SK-N-SH (cell line): Measurements from ENCODE around the gene OTOP3. TPM values are rescaled to one million over a fixed set of nuclear protein-coding genes. Genes with fewer than 3 reads are reported as not detected.

Source experiments
- CTCF ChIA-PET: fragments of 300-600, 350-600 bp; formaldehyde crosslinking; extraction: SDS; loops from one replicate; lab custom pipeline; 2021; lab: Yijun Ruan, JAX
- POLR2A ChIA-PET: fragments of 350-600 bp; sonication (Branson Sonifier 250); formaldehyde crosslinking; extraction: SDS; loops from one replicate; lab custom pipeline; 2020; ENCODE audit warnings: antibody characterized with exemption, inconsistent platforms; lab: Yijun Ruan, JAX
- DNase-seq: peaks from one replicate; pipeline ENCODE4 v3.0.0; 2012
- H2AFZ ChIP-seq: fragments of 200-600 bp; sonication (generic); 2 replicates; pipeline ENCODE4 v1.8.1; 2016; ENCODE audit warnings: antibody characterized with exemption, mild to moderate bottlenecking, low read depth
- H3F3A ChIP-seq: fragments of 200-600 bp; sonication (generic); replicated peaks from 2 replicates; pipeline ENCODE3; 2016; ENCODE audit warnings: antibody characterized with exemption, mild to moderate bottlenecking; ENCODE audit not compliant: insufficient read depth
- H3K27ac ChIP-seq, 2 experiments: fragments of 200-500 bp in 1 of 2; fragments of 200-600 bp in 1 of 2; sonication (Bioruptor generic) in 1 of 2; sonication (generic), shearing (Covaris generic) in 1 of 2; 2 replicates each; pipeline versions ENCODE4 v1.5.1 to v1.6.1; 2014 to 2016; ENCODE audit warnings: low read depth in 2 of 2, inconsistent platforms in 1 of 2, low read length in 1 of 2, mild to moderate bottlenecking in 1 of 2, mixed read lengths in 1 of 2
- H3K27me3 ChIP-seq: fragments of 200-600 bp; sonication (generic), shearing (Covaris generic); 2 replicates; pipeline ENCODE4 v1.6.1; 2016; ENCODE audit warnings: mixed run types; ENCODE audit not compliant: insufficient read depth
- H3K36me3 ChIP-seq, 2 experiments: fragments of 200-500 bp in 1 of 2; fragments of 200-600 bp in 1 of 2; sonication (Bioruptor generic) in 1 of 2; sonication (generic) in 1 of 2; replicated peaks in 1 of 2; 2 replicates each; pipeline versions ENCODE3 to v1.5.1; 2014 to 2016; ENCODE audit warnings: low read length in 1 of 2, mild to moderate bottlenecking in 1 of 2; ENCODE audit not compliant: insufficient read depth in 2 of 2, control insufficient read depth in 1 of 2
- H3K4me1 ChIP-seq, 2 experiments: fragments of 200-500 bp in 1 of 2; fragments of 200-600 bp in 1 of 2; sonication (Bioruptor generic) in 1 of 2; sonication (generic), shearing (Covaris generic) in 1 of 2; 2 replicates each; pipeline versions ENCODE4 v1.5.1 to v1.6.1; 2014 to 2016; ENCODE audit warnings: low read depth in 1 of 2, low read length in 1 of 2, mixed run types in 1 of 2; ENCODE audit not compliant: insufficient read depth in 2 of 2, control insufficient read depth in 1 of 2
- H3K4me2 ChIP-seq: fragments of 200-600 bp; sonication (generic), shearing (Covaris generic); 2 replicates; pipeline ENCODE4 v1.6.1; 2017; ENCODE audit warnings: mixed run types
- H3K4me3 ChIP-seq, 2 experiments: fragments of 200-500 bp in 1 of 2; fragments of 200-600 bp in 1 of 2; sonication (Bioruptor generic) in 1 of 2; sonication (generic), shearing (Covaris generic) in 1 of 2; 2 replicates each; pipeline versions ENCODE4 v1.5.1 to v1.8.1; 2014 to 2016; ENCODE audit warnings: low read depth in 2 of 2, inconsistent platforms in 1 of 2, low read length in 1 of 2, mild to moderate bottlenecking in 1 of 2, mixed read lengths in 1 of 2, moderate library complexity in 1 of 2
- H3K79me2 ChIP-seq: fragments of 200-600 bp; sonication (generic); 2 replicates; pipeline ENCODE4 v1.8.1; 2017; ENCODE audit warnings: mild to moderate bottlenecking; ENCODE audit not compliant: insufficient read depth
- H3K9ac ChIP-seq: fragments of 200-600 bp; sonication (generic); 2 replicates; pipeline ENCODE4 v1.6.1; 2017; ENCODE audit warnings: mixed run types
- H3K9me2 ChIP-seq: fragments of 200-600 bp; sonication (generic); 2 replicates; pipeline ENCODE4 v1.6.1; 2017; ENCODE audit warnings: mixed run types
- H3K9me3 ChIP-seq: fragments of 200-600 bp; sonication (generic); 2 replicates; pipeline ENCODE4 v1.6.1; 2017; ENCODE audit warnings: mixed run types, mild to moderate bottlenecking, moderate library complexity
- H4K20me1 ChIP-seq: fragments of 200-600 bp; sonication (generic); 2 replicates; pipeline ENCODE4 v1.6.1; 2017; ENCODE audit warnings: mild to moderate bottlenecking, mixed run types; ENCODE audit not compliant: insufficient read depth
- EP300 ChIP-seq, 2 experiments: IDR thresholded peaks; 2 replicates each; pipeline versions ENCODE4 v1.4.0 to v1.6.1; 2012; ENCODE audit warnings: borderline replicate concordance in 1 of 2, low read depth in 1 of 2, low read length in 1 of 2
- FOXM1 ChIP-seq: IDR thresholded peaks from 2 replicates; pipeline ENCODE4 v1.4.0; 2012; ENCODE audit warnings: low read depth, mild to moderate bottlenecking
- GABPA ChIP-seq: IDR thresholded peaks from 2 replicates; pipeline ENCODE4 v1.4.0; 2012; ENCODE audit warnings: low read depth, mild to moderate bottlenecking
- GATA2 ChIP-seq: sonication (generic); formaldehyde crosslinking; IDR thresholded peaks from 2 replicates; pipeline ENCODE4 v1.5.0; 2020; ENCODE audit warnings: mild to moderate bottlenecking, missing genetic modification reagents
- JUND ChIP-seq: IDR thresholded peaks from 2 replicates; pipeline ENCODE4 v1.4.0; 2012
- POLR2AphosphoS5 ChIP-seq: IDR thresholded peaks from 2 replicates; pipeline ENCODE4 v1.6.1; 2012; ENCODE audit warnings: low read depth, low read length
- SIN3A ChIP-seq: IDR thresholded peaks from 2 replicates; pipeline ENCODE4 v1.6.1; 2012; ENCODE audit warnings: low read depth, mild to moderate bottlenecking, low read length, moderate library complexity, borderline replicate concordance
- TAF1 ChIP-seq: IDR thresholded peaks from 2 replicates; pipeline ENCODE4 v1.6.1; 2012; ENCODE audit warnings: low read depth, mild to moderate bottlenecking, low read length, moderate library complexity, borderline replicate concordance
- TCF12 ChIP-seq: IDR thresholded peaks from 2 replicates; pipeline ENCODE4 v1.4.0; 2012
- USF1 ChIP-seq: IDR thresholded peaks from 2 replicates; pipeline ENCODE4 v1.4.0; 2012; ENCODE audit warnings: low read depth, borderline replicate concordance
- USF2 ChIP-seq: fragments of 150-350 bp; IDR thresholded peaks from 2 replicates; pipeline ENCODE4 v1.6.1; 2017; ENCODE audit warnings: antibody characterized with exemption, low read length, low read depth, borderline replicate concordance
- WGBS: methylation state at CpG from one replicate; pipeline ENCODE4 v1.1.6; 2017; ENCODE audit warnings: low lambda C conversion rate; 5-methylcytosine and 5-hydroxymethylcytosine counted together
- polyA plus RNA-seq, 3 experiments: library from polyadenylated mRNA; depleted of rRNA; stranded (reverse); fragments of >200 nt; gene quantifications; 2 replicates each; pipeline ENCODE4 v1.2.3, GENCODE V29; 2012
- TF ChIP-seq, protein P1 (sequence below): IDR thresholded peaks from 2 replicates; pipeline ENCODE4 v1.4.0; 2012; ENCODE audit warnings: low read depth, borderline replicate concordance
- TF ChIP-seq, protein P2 (sequence below): IDR thresholded peaks from 2 replicates; pipeline ENCODE4 v1.4.0; 2012; ENCODE audit warnings: low read depth
- TF ChIP-seq, protein P3 (sequence below): fragments of 200-600 bp; sonication (generic); IDR thresholded peaks from 2 replicates; pipeline ENCODE4 v1.6.1; 2017; ENCODE audit warnings: antibody characterized with exemption, mild to moderate bottlenecking, moderate library complexity
- TF ChIP-seq, protein P4 (sequence below): fragments of 150-350 bp; IDR thresholded peaks from 2 replicates; pipeline ENCODE4 v1.6.1; 2016; ENCODE audit warnings: mild to moderate bottlenecking, low read depth, low read length

Gene OTOP3
- polyA plus RNA-seq, 1 of the 3 experiments (the other 2 are of a cell fraction) = not detected

GRCh38 chr17:74978240-74978639, 42.5 kb downstream of the OTOP3 start:
- Histone ChIP-seq H3K9ac (no peak overlapping the region), H3K4me2 (no peak overlapping the region), H3K9me2 (no peaks in the 10 kb centered on the region), H3K79me2 (peaks cover 3% of the 10 kb centered on the region; the same call in 1 of the 2 replicates), H3K4me3 (no peak overlapping the region), H3K27me3 (peaks cover 13% of the 10 kb centered on the region), H3K36me3 (no peaks in the 10 kb centered on the region), H2AFZ (no peak overlapping the region), H3F3A (peaks cover 11% of the 10 kb centered on the region), H3K9me3 (no peaks in the 10 kb centered on the region), H4K20me1 (no peaks in the 10 kb centered on the region), H3K4me1 (peaks cover 5 to 8% of the 10 kb centered on the region in 2 experiments; a peak in 2 of 4 replicates), H3K27ac (no peak overlapping the region)
- TF ChIP-seq FOXM1 (no peak), GABPA (no peak)
- TF ChIP-seq, protein P1, sequence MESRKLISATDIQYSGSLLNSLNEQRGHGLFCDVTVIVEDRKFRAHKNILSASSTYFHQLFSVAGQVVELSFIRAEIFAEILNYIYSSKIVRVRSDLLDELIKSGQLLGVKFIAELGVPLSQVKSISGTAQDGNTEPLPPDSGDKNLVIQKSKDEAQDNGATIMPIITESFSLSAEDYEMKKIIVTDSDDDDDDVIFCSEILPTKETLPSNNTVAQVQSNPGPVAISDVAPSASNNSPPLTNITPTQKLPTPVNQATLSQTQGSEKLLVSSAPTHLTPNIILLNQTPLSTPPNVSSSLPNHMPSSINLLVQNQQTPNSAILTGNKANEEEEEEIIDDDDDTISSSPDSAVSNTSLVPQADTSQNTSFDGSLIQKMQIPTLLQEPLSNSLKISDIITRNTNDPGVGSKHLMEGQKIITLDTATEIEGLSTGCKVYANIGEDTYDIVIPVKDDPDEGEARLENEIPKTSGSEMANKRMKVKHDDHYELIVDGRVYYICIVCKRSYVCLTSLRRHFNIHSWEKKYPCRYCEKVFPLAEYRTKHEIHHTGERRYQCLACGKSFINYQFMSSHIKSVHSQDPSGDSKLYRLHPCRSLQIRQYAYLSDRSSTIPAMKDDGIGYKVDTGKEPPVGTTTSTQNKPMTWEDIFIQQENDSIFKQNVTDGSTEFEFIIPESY = no peak
- 77% methylated on average over 3 of the region's 3 CpGs for WGBS
- ChIA-PET CTCF (interaction anchor here (0.6 to 12.5 kb wide), 5 partner anchors 9 to 192 kb away, joined by 3 to 219 read pairs (median 3); partner anchors contain the start of gene CDR2L), POLR2A (no interaction called here)
- no peak for DNase-seq

DNA sequence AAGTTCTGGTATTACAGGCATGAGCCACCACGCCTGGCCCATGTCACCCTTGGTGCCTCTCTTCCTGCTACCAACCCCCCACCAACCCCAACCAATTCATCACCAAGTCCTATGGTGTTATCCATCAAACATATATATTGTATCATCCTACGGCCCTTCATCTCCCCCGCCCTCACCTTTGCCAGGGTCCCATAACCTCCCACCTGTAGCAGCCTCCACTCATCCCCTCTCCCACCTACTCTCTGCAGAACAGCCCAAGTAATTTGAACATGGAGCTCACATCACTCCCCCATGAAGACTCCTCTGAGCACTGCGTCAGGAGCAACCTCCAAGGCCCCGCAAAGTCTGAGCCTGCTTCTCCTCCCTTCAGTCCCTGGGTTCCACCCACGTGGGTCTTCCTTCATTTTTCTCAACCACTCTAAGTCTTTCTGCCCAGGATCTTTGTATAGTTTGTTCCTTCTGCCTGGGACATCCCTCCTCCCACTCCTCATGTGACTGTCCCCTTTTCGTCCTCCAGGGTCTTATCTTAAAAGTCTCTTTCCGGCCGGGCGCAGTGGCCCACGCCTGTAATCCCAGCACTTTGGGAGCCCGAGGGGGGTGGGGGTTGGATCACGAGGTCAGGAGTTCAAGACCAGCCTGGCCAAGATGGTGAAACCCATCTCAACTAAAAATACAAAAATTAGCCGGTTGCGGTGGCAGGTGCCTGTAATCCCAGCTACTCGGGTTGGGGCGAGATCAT, 43.9 kb downstream of the OTOP3 start:
- H4K20me1 ChIP-seq = no peaks in the 10 kb centered on the region
- no peak overlapping the region for H3K4me2 ChIP-seq
- POLR2A ChIA-PET = interaction anchor here (0.6 to 1.1 kb wide), 2 partner anchors 9 to 32 kb away, joined by 3 to 9 read pairs; no protein-coding TSS in a partner anchor
- H2AFZ ChIP-seq = no peak overlapping the region
- peaks cover 23% of the 10 kb centered on the region for H3F3A ChIP-seq
- 73% methylated on average over 17 of the region's 17 CpGs for WGBS
- no peak overlapping the region for H3K27ac ChIP-seq
- CTCF ChIA-PET = interaction anchor here (1.1 to 1.7 kb wide), 2 partner anchors 9 to 22 kb away, joined by 3 to 5 read pairs; no protein-coding TSS in a partner anchor
- no peaks in the 10 kb centered on the region for H3K9me2 ChIP-seq
- no peak overlapping the region for H3K9ac ChIP-seq
- no peak overlapping the region for H3K4me3 ChIP-seq
- peaks cover 3% of the 10 kb centered on the region; the same call in 1 of the 2 replicates for H3K79me2 ChIP-seq
- H3K9me3 ChIP-seq = no peaks in the 10 kb centered on the region
- H3K36me3 ChIP-seq = no peaks in the 10 kb centered on the region
- no peak for DNase-seq
- H3K4me1 ChIP-seq = peaks cover 5 to 8% of the 10 kb centered on the region in 2 experiments; a peak in 2 of 4 replicates
- no peaks in the 10 kb centered on the region; the same call in 1 of the 2 replicates for H3K27me3 ChIP-seq
- TF ChIP-seq USF1 (no peak), TCF12 (no peak), EP300 (IDR thresholded peaks at IDR 0.05; ENCODE audit: borderline replicate concordance in 1 of 2, low read depth in 1 of 2, low read length in 1 of 2) (no peak), POLR2AphosphoS5 (no peak), TAF1 (no peak), JUND (no peak), USF2 (no peak), SIN3A (no peak), GABPA (no peak), GATA2 (CRISPR knock-in tag) (no peak)
- TF ChIP-seq, protein P2, sequence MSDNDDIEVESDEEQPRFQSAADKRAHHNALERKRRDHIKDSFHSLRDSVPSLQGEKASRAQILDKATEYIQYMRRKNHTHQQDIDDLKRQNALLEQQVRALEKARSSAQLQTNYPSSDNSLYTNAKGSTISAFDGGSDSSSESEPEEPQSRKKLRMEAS = no peak
- TF ChIP-seq, protein P3, sequence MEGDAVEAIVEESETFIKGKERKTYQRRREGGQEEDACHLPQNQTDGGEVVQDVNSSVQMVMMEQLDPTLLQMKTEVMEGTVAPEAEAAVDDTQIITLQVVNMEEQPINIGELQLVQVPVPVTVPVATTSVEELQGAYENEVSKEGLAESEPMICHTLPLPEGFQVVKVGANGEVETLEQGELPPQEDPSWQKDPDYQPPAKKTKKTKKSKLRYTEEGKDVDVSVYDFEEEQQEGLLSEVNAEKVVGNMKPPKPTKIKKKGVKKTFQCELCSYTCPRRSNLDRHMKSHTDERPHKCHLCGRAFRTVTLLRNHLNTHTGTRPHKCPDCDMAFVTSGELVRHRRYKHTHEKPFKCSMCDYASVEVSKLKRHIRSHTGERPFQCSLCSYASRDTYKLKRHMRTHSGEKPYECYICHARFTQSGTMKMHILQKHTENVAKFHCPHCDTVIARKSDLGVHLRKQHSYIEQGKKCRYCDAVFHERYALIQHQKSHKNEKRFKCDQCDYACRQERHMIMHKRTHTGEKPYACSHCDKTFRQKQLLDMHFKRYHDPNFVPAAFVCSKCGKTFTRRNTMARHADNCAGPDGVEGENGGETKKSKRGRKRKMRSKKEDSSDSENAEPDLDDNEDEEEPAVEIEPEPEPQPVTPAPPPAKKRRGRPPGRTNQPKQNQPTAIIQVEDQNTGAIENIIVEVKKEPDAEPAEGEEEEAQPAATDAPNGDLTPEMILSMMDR = no peak
- TF ChIP-seq, protein P1 = no peak
- TF ChIP-seq, protein P4, sequence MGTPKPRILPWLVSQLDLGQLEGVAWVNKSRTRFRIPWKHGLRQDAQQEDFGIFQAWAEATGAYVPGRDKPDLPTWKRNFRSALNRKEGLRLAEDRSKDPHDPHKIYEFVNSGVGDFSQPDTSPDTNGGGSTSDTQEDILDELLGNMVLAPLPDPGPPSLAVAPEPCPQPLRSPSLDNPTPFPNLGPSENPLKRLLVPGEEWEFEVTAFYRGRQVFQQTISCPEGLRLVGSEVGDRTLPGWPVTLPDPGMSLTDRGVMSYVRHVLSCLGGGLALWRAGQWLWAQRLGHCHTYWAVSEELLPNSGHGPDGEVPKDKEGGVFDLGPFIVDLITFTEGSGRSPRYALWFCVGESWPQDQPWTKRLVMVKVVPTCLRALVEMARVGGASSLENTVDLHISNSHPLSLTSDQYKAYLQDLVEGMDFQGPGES = no peak
